ENCODE results near the gene DPYSL5. TPM values are rescaled to one million over a fixed set of nuclear protein-coding genes. Genes with fewer than 3 reads are reported as not detected.

DPYSL5 gene
- total and polyA plus RNA-seq, 4 donors = not detected

GRCh38 chr2:26979741-26980140 is 131.8 kb downstream of the DPYSL5 start:
- Histone ChIP-seq H3K9ac (ENCODE audit: low read depth in 1 of 2, low read length in 2 of 2) (no peak overlapping the region), H3K36me3 (ENCODE audit: control insufficient read depth in 4 of 4, insufficient read depth in 3 of 4, low read depth in 1 of 4, low read length in 3 of 4) (no peaks in the 10 kb centered on the region), H3K4me1 (ENCODE audit: control insufficient read depth in 4 of 4, insufficient read depth in 4 of 4, low read length in 3 of 4) (peaks cover 11 to 38% (median 34%) of the 10 kb centered on the region in 4 donors), H3K4me3 (ENCODE audit: low read depth in 1 of 3, low read length in 3 of 3) (no peak overlapping the region), H3K27ac (ENCODE audit: low read depth in 1 of 2, low read length in 2 of 2) (no peak overlapping the region), H3K27me3 (ENCODE audit: control insufficient read depth in 4 of 4, insufficient read depth in 4 of 4, low read length in 3 of 4) (no peaks in the 10 kb centered on the region), H3K9me3 (ENCODE audit: control insufficient read depth in 4 of 4, low read length in 3 of 4) (no peaks in the 10 kb centered on the region)
- 85% methylated on average over 2 of the region's 2 CpGs for WGBS
- TF ChIP-seq RAD21 (IDR thresholded peaks at IDR 0.05) = no peak
- peak; percentile 76 for TF ChIP-seq NR2F2 (IDR thresholded peaks at IDR 0.05)
- peak in 1 of 2 donors; percentile 11 for TF ChIP-seq RXRA (IDR thresholded peaks at IDR 0.05)
- no peak for DNase-seq (ENCODE audit: low spot score)

DNA sequence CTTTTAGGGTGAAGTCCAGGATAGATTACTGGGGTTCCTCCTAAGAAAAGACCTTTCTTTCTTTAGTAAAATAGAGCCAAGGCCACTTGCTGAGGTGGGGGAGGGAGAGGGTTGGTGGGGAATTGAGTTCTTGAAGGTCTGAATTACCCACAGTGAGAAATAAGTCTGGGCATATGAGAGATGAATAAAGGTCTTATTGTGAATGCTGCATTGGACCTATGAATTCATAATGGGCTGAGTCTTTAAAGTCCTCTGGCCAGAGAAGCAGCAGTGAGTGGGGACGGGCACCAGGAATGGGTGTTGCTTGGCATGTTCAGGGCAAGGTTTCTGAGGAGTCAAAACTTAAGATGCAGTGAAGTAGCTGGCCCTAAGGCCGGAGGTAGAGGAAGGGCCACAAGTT is 133.0 kb downstream of the DPYSL5 start:
- no peak for TF ChIP-seq HNF4G (IDR thresholded peaks at IDR 0.05)
- no peak for TF ChIP-seq GABPA (IDR thresholded peaks at IDR 0.05 in 1 of 2, conservative IDR thresholded peaks at IDR 0.05 in 1 of 2)
- TF ChIP-seq EGR1 (IDR thresholded peaks at IDR 0.05; ENCODE audit: low read depth in 2 of 2) = no peak
- no peak for TF ChIP-seq RAD21 (IDR thresholded peaks at IDR 0.05)
- no peak for TF ChIP-seq YY1 (IDR thresholded peaks at IDR 0.05)
- TF ChIP-seq TAF1 (conservative IDR thresholded peaks at IDR 0.05) = no peak
- TF ChIP-seq NR2F2 (IDR thresholded peaks at IDR 0.05) = no peak
- TF ChIP-seq RXRA (IDR thresholded peaks at IDR 0.05) = no peak
- no peak for TF ChIP-seq FOXA1 (IDR thresholded peaks at IDR 0.05)
- TF ChIP-seq FOXA2 (IDR thresholded peaks at IDR 0.05) = no peak
- TF ChIP-seq REST (IDR thresholded peaks at IDR 0.05) = no peak
- no peak for TF ChIP-seq HNF4A (conservative IDR thresholded peaks at IDR 0.05)
- TF ChIP-seq ZBTB33 (IDR thresholded peaks at IDR 0.05) = no peak
- TF ChIP-seq JUND (IDR thresholded peaks at IDR 0.05) = no peak
- TF ChIP-seq SP1 (IDR thresholded peaks at IDR 0.05) = no peak
- WGBS = 96% methylated on average over 2 of the region's 2 CpGs
- Histone ChIP-seq H3K36me3 (ENCODE audit: control insufficient read depth in 4 of 4, insufficient read depth in 3 of 4, low read depth in 1 of 4, low read length in 3 of 4) (no peaks in the 10 kb centered on the region), H3K27ac (ENCODE audit: low read depth in 1 of 2, low read length in 2 of 2) (no peak overlapping the region), H3K9ac (ENCODE audit: low read depth in 1 of 2, low read length in 2 of 2) (no peak overlapping the region), H3K4me3 (ENCODE audit: low read depth in 1 of 3, low read length in 3 of 3) (no peak overlapping the region), H3K27me3 (ENCODE audit: control insufficient read depth in 4 of 4, insufficient read depth in 4 of 4, low read length in 3 of 4) (no peaks in the 10 kb centered on the region), H3K4me1 (ENCODE audit: control insufficient read depth in 4 of 4, insufficient read depth in 4 of 4, low read length in 3 of 4) (peaks cover 12 to 48% (median 40%) of the 10 kb centered on the region in 4 donors), H3K9me3 (ENCODE audit: control insufficient read depth in 4 of 4, low read length in 3 of 4) (no peaks in the 10 kb centered on the region)
- DNase-seq (ENCODE audit: low spot score) = no peak

Data from liver (tissue), 9 donors.